ENCODE results near the gene THSD4. TPM values are rescaled to one million over a fixed set of nuclear protein-coding genes. Genes with fewer than 3 reads are reported as not detected.
A peak's percentile ranks its signal among the peaks of the same experiment; 100 is the strongest.

The THSD4 gene
- polyA plus RNA-seq, 2 of the 4 experiments (the other 2 are of a cell fraction), result 15.8 to 40.7 TPM

DNA sequence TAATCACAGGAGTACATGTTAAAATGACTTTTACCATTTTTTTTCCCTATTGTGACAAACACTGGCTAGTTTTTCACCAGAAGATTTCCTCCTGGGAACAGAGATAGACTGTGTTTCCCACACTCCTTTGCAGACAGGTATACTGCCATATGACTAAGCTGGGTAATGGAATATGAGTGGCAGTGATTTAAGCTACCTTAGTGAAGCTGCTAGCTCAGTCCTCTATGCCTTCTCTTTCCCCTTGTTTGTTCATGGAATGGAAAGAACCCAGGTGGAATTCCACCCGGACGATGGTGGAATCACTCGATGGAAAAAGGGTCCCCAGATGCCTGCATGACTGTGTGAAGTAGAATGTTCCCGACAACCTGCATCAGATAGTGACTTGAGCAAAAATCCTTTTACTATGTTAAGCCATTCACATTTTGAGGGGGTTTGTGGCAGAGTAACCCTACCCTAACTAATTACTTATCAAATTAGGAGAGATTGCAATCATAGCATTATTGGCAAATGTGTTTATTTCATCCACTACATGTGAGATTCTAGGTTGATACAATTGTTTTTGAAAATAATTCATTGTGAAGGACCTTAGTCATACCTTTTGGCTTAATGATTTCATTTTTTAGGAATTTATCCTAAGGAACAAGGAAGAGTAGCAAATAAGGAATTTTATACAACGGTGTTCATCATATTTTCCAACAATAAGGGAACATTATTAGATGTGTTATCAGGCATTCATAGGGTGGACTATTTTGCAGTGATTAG lies 16.5 kb downstream of the THSD4 start:
- Histone ChIP-seq H3K9me3 (peaks cover 4% of the 10 kb centered on the region; the same call in 2 of the 3 replicates), H3K4me3 (no peak overlapping the region), H3K4me2 (peak overlapping the region; percentile 61), H3K4me1 (peaks cover 71% of the 10 kb centered on the region), H3K27ac (peak overlapping the region; percentile 61 to 69)
- ChIA-PET POLR2A (interaction anchor here (1.7 kb wide), 1 partner anchor 164 kb away, joined by 4 read pairs; no protein-coding TSS in a partner anchor), CTCF (interaction anchor here (0.6 to 2.3 kb wide), 5 partner anchors 16 to 309 kb away, joined by 3 to 6 read pairs (median 5); partner anchors contain the start of gene THSD4)
- DNase-seq (ENCODE audit: low read depth in 1 of 2, low spot score in 1 of 2) (peak in 1 of 2 experiments; percentile 50), ATAC-seq (no peak), FAIRE-seq (no peak)
- TF ChIP-seq FOSL2 (IDR thresholded peaks at IDR 0.05) (no peak), FOSL2 (CRISPR knock-in tag; IDR thresholded peaks at IDR 0.05) (0 out of 2 replicates have a peak, but pooled peaks have one; percentile 11), FOSB (CRISPR knock-in tag; IDR thresholded peaks at IDR 0.05) (no peak)
- WGBS (ENCODE audit: missing lambda C conversion rate), result 56% methylated on average over 5 of the region's 5 CpGs

GRCh38 chr15:71133747-71134472 lies 18.6 kb downstream of the THSD4 start:
- Histone ChIP-seq H3K4me3 (no peak overlapping the region), H3K4me1 (peaks cover 80% of the 10 kb centered on the region), H3K4me2 (no peak overlapping the region), H3K27ac (peak overlapping the region; percentile 22 to 62; a peak in 4 of 6 replicates), H3K9me3 (no peaks in the 10 kb centered on the region)
- 78% methylated on average over 12 of the region's 12 CpGs for WGBS (ENCODE audit: missing lambda C conversion rate)
- ChIA-PET CTCF (interaction anchor here (0.8 kb wide), 1 partner anchor 18 kb away, joined by 3 read pairs; no protein-coding TSS in a partner anchor), POLR2A (no interaction called here)
- DNase-seq (ENCODE audit: low read depth in 1 of 2, low spot score in 1 of 2), result no peak
- TF ChIP-seq E2F6 (IDR thresholded peaks at IDR 0.05; ENCODE audit: borderline replicate concordance, low read depth) (no peak), TFCP2L1 (CRISPR knock-in tag; IDR thresholded peaks at IDR 0.05) (no peak), TP53 (CRISPR knock-in tag; IDR thresholded peaks at IDR 0.05) (no peak), HEYL (CRISPR knock-in tag; IDR thresholded peaks at IDR 0.05) (no peak), SMC3 (IDR thresholded peaks at IDR 0.05) (no peak), HOXB13 (CRISPR knock-in tag; IDR thresholded peaks at IDR 0.05; ENCODE audit: low read depth) (no peak), CEBPB (IDR thresholded peaks at IDR 0.05) (no peak), BCL3 (IDR thresholded peaks at IDR 0.05) (no peak)
- no peak for ATAC-seq
- no peak for FAIRE-seq

GRCh38 chr15:71136159-71136783 lies 21.0 kb downstream of the THSD4 start:
- DNase-seq (ENCODE audit: low read depth in 1 of 2, low spot score in 1 of 2) (peak; percentile 70 to 84), FAIRE-seq (no peak), ATAC-seq (peak; percentile 74 to 85)
- WGBS (ENCODE audit: missing lambda C conversion rate), result 52% methylated on average over 13 of the region's 13 CpGs
- CTCF ChIA-PET, result interaction anchor here (0.9 to 1.2 kb wide), 3 partner anchors 9 to 16 kb away, joined by 3 read pairs; no protein-coding TSS in a partner anchor
- Histone ChIP-seq H3K27ac (peak overlapping the region; percentile 86 to 89), H3K4me1 (peaks cover 63% of the 10 kb centered on the region), H3K9me3 (no peaks in the 10 kb centered on the region), H3K4me2 (peak overlapping the region; percentile 77), H3K4me3 (no peak overlapping the region)
- POLR2A ChIA-PET, result interaction anchor here (0.7 to 1.3 kb wide), 3 partner anchors 14 to 272 kb away, joined by 3 to 7 read pairs (median 3); no protein-coding TSS in a partner anchor
- no peak for TF ChIP-seq CTCF (IDR thresholded peaks at IDR 0.05)
- TF ChIP-seq JUN (IDR thresholded peaks at IDR 0.05), result peak; percentile 45 to 74; a peak in 2 of 5 replicates
- no peak for TF ChIP-seq RNF2 (IDR thresholded peaks at IDR 0.05; ENCODE audit: borderline replicate concordance, low read depth)
- peak in 1 of 2 experiments; percentile 30; a peak in 1 of 5 replicates for TF ChIP-seq EP300 (IDR thresholded peaks at IDR 0.05)
- no peak for TF ChIP-seq SMC3 (IDR thresholded peaks at IDR 0.05)
- no peak for TF ChIP-seq HOXB13 (CRISPR knock-in tag; IDR thresholded peaks at IDR 0.05; ENCODE audit: low read depth)
- no peak for TF ChIP-seq RFX5 (IDR thresholded peaks at IDR 0.05)
- no peak for TF ChIP-seq PHF8 (IDR thresholded peaks at IDR 0.05; ENCODE audit: borderline replicate concordance, low read depth)
- TF ChIP-seq CEBPB (IDR thresholded peaks at IDR 0.05), result peak; percentile 55 to 79
- TF ChIP-seq HOXB5 (CRISPR knock-in tag; IDR thresholded peaks at IDR 0.05), result 0 out of 2 replicates have a peak, but pooled peaks have one; percentile 33
- TF ChIP-seq JUNB (IDR thresholded peaks at IDR 0.05), result peak; percentile 61; the same call in 1 of the 2 replicates
- TF ChIP-seq SREBF2 (IDR thresholded peaks at IDR 0.05), result no peak
- TF ChIP-seq MAZ (IDR thresholded peaks at IDR 0.05; ENCODE audit: borderline replicate concordance, low read depth, low read length), result no peak
- TF ChIP-seq, protein P1, sequence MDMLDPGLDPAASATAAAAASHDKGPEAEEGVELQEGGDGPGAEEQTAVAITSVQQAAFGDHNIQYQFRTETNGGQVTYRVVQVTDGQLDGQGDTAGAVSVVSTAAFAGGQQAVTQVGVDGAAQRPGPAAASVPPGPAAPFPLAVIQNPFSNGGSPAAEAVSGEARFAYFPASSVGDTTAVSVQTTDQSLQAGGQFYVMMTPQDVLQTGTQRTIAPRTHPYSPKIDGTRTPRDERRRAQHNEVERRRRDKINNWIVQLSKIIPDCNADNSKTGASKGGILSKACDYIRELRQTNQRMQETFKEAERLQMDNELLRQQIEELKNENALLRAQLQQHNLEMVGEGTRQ (IDR thresholded peaks at IDR 0.05), result no peak
- no peak for TF ChIP-seq CHD4 (IDR thresholded peaks at IDR 0.05; ENCODE audit: borderline replicate concordance)
- TF ChIP-seq TFCP2L1 (CRISPR knock-in tag; IDR thresholded peaks at IDR 0.05), result no peak
- no peak for TF ChIP-seq RARB (CRISPR knock-in tag; IDR thresholded peaks at IDR 0.05)
- TF ChIP-seq HOXA7 (CRISPR knock-in tag; IDR thresholded peaks at IDR 0.05), result no peak
- 0 out of 5 replicates have a peak, but pooled peaks of 1 of the 2 experiments have one; percentile 18 for TF ChIP-seq RAD21 (conservative IDR thresholded peaks at IDR 0.05 in 1 of 2, IDR thresholded peaks at IDR 0.05 in 1 of 2)

All from A549 (cell line).